IMR-90 (cell line): Measurements from ENCODE around the gene ARPC4. TPM values are rescaled to one million over a fixed set of nuclear protein-coding genes. Genes with fewer than 3 reads are reported as not detected.

Experiments used
- ATAC-seq: fragments of 200-7000 bp; cut with Tn5 transposase; 2 replicates; pipeline ENCODE4 v1.9.1; 2020; ENCODE audit warnings: low read depth, mild to moderate bottlenecking, moderate library complexity
- BruUV-seq: library from RNA; stranded (reverse); fragments of 400-500 nt; replicated peaks from 2 replicates; lab custom pipeline; 2021; lab: Mats Ljungman, UMichigan
- CTCF ChIA-PET: fragments of 300-600 bp; formaldehyde crosslinking; extraction: SDS; loops from one replicate; lab custom pipeline; 2021; ENCODE audit warnings: antibody characterized with exemption; lab: Yijun Ruan, JAX
- POLR2A ChIA-PET: fragments of 300-600 bp; sonication (Branson Sonifier 250); formaldehyde crosslinking; loops from one replicate; lab custom pipeline; 2022; ENCODE audit warnings: antibody characterized with exemption; ENCODE audit not compliant: unreplicated experiment; lab: Charles Lee
- DNase-seq: peaks from one replicate; pipeline ENCODE4 v3.0.0; 2013
- H2AFZ ChIP-seq: replicated peaks from 2 replicates; pipeline ENCODE3; 2013; ENCODE audit warnings: low read length, mild to moderate bottlenecking; ENCODE audit not compliant: poor library complexity
- H2AK5ac ChIP-seq: 2 replicates; pipeline ENCODE4 v1.6.1; 2013; ENCODE audit warnings: low read depth, low read length, inconsistent platforms
- H2AK9ac ChIP-seq: replicated peaks from 2 replicates; pipeline ENCODE3; 2013; ENCODE audit warnings: mild to moderate bottlenecking, low read depth, low read length, moderate library complexity; ENCODE audit not compliant: poor library complexity
- H2BK120ac ChIP-seq: 2 replicates; pipeline ENCODE4 v1.6.1; 2013; ENCODE audit warnings: low read depth, low read length, inconsistent platforms
- H2BK15ac ChIP-seq: 3 replicates; pipeline ENCODE4 v1.6.1; 2013; ENCODE audit warnings: low read depth, low read length, inconsistent platforms
- H2BK20ac ChIP-seq: 2 replicates; pipeline ENCODE4 v1.6.1; 2013; ENCODE audit warnings: low read depth, mild to moderate bottlenecking, inconsistent platforms, low read length, moderate library complexity
- H2BK5ac ChIP-seq: 2 replicates; pipeline ENCODE4 v1.6.1; 2013; ENCODE audit warnings: mild to moderate bottlenecking, low read depth, low read length, inconsistent platforms; ENCODE audit not compliant: poor library complexity, severe bottlenecking
- H3K14ac ChIP-seq: replicated peaks from 2 replicates; pipeline ENCODE4 v1.6.1; 2013; ENCODE audit warnings: low read depth, low read length, inconsistent platforms
- H3K18ac ChIP-seq: 2 replicates; pipeline ENCODE4 v1.6.1; 2013; ENCODE audit warnings: low read depth, low read length, control low read depth
- H3K23ac ChIP-seq: 2 replicates; pipeline ENCODE4 v1.6.1; 2013; ENCODE audit warnings: low read depth, low read length, inconsistent platforms
- H3K27ac ChIP-seq: 2 replicates; pipeline ENCODE4 v1.5.1; 2013; ENCODE audit warnings: mild to moderate bottlenecking, control low read depth, low read length; ENCODE audit not compliant: insufficient read depth
- H3K27me3 ChIP-seq: 2 replicates; pipeline ENCODE4 v1.6.1; 2013; ENCODE audit warnings: low read length; ENCODE audit not compliant: control insufficient read depth, insufficient read depth
- H3K36me3 ChIP-seq: 2 replicates; pipeline ENCODE4 v1.6.1; 2013; ENCODE audit warnings: low read length, mixed read lengths; ENCODE audit not compliant: control insufficient read depth, insufficient read depth
- H3K4ac ChIP-seq: 2 replicates; pipeline ENCODE4 v1.6.1; 2013; ENCODE audit warnings: low read depth, low read length, inconsistent platforms
- H3K4me1 ChIP-seq: 2 replicates; pipeline ENCODE4 v1.6.1; 2013; ENCODE audit warnings: low read length, mixed read lengths; ENCODE audit not compliant: control insufficient read depth, insufficient read depth
- H3K4me2 ChIP-seq: 2 replicates; pipeline ENCODE4 v1.6.1; 2013; ENCODE audit warnings: low read depth, mild to moderate bottlenecking, control low read depth, low read length, moderate library complexity
- H3K4me3 ChIP-seq: 2 replicates; pipeline ENCODE4 v1.5.1; 2013; ENCODE audit warnings: low read depth, mild to moderate bottlenecking, control low read depth, low read length, moderate library complexity; ENCODE audit not compliant: insufficient read depth
- H3K56ac ChIP-seq: 2 replicates; pipeline ENCODE4 v1.6.1; 2013; ENCODE audit warnings: low read length, inconsistent platforms; ENCODE audit not compliant: insufficient read depth; ENCODE audit errors: extremely low read depth
- H3K79me1 ChIP-seq, 2 experiments: 2 replicates each; pipeline ENCODE4 v1.6.1; 2013; ENCODE audit warnings: low read length in 2 of 2, inconsistent platforms in 1 of 2, low read depth in 1 of 2
- H3K9ac ChIP-seq: 2 replicates; pipeline ENCODE4 v1.6.1; 2013; ENCODE audit warnings: low read depth, low read length, control low read depth
- H3K9me1 ChIP-seq: 2 replicates; pipeline ENCODE4 v1.6.1; 2013; ENCODE audit warnings: low read length, inconsistent platforms; ENCODE audit not compliant: insufficient read depth
- H3K9me3 ChIP-seq: 2 replicates; pipeline ENCODE4 v1.6.1; 2013; ENCODE audit warnings: low read length; ENCODE audit not compliant: control insufficient read depth, insufficient read depth
- H4K20me1 ChIP-seq: 2 replicates; pipeline ENCODE4 v1.6.1; 2013; ENCODE audit warnings: low read length, inconsistent platforms; ENCODE audit not compliant: insufficient read depth
- H4K5ac ChIP-seq: 2 replicates; pipeline ENCODE4 v1.6.1; 2013; ENCODE audit warnings: mild to moderate bottlenecking, low read depth, low read length, control low read depth
- H4K8ac ChIP-seq, 2 experiments: 2 replicates each; pipeline ENCODE4 v1.6.1; 2013; ENCODE audit warnings: low read depth in 2 of 2, low read length in 2 of 2, control low read depth in 1 of 2, inconsistent platforms in 1 of 2
- H4K91ac ChIP-seq: 2 replicates; pipeline ENCODE4 v1.6.1; 2013; ENCODE audit warnings: low read depth, low read length, inconsistent platforms; ENCODE audit not compliant: insufficient read depth
- CHD1 ChIP-seq: IDR thresholded peaks from 2 replicates; pipeline ENCODE4 v1.6.1; 2012; ENCODE audit warnings: low read depth, low read length, improper control_type of control experiment
- FOS ChIP-seq: fragments of 150-350 bp; IDR thresholded peaks from 2 replicates; pipeline ENCODE4 v1.6.1; 2016; ENCODE audit warnings: low read depth, low read length
- MAZ ChIP-seq: IDR thresholded peaks from 2 replicates; pipeline ENCODE4 v1.6.1; 2012; ENCODE audit warnings: low read depth, mild to moderate bottlenecking, low read length, improper control_type of control experiment, moderate library complexity, borderline replicate concordance
- RAD21 ChIP-seq: IDR thresholded peaks from 2 replicates; pipeline ENCODE4 v1.6.1; 2012; ENCODE audit warnings: low read length, improper control_type of control experiment
- WGBS, 2 experiments: methylation state at CpG; one replicate each; pipeline versions ENCODE4 v1.1.5 to v1.1.7; 2013; ENCODE audit warnings: missing lambda C conversion rate in 2 of 2; ENCODE audit not compliant: insufficient read length in 1 of 2; ENCODE audit errors: extremely low coverage in 2 of 2; 5-methylcytosine and 5-hydroxymethylcytosine counted together
- dilution Hi-C: fragments of 300-500 bp; cut with HindIII; formaldehyde crosslinking; loops from one replicate; pipeline ENCODE4 v1.14.3; 2018; ENCODE audit warnings: low sequenced_read_pairs; ENCODE audit not compliant: unreplicated experiment
- in situ Hi-C: fragments of 300-500 bp; cut with MboI; formaldehyde crosslinking; loops from 3 replicates; pipeline ENCODE4 v1.14.3; 2019; ENCODE audit warnings: low sequenced_read_pairs, inconsistent platforms, mixed read lengths
- intact Hi-C: fragments of 100-400 bp; cut with micrococcal nuclease; formaldehyde crosslinking; loops from 2 replicates; pipeline ENCODE4 v1.10.0; 2022
- polyA plus RNA-seq, 3 experiments: library from polyadenylated mRNA; depleted of rRNA; stranded (reverse); fragments of >200 nt; gene quantifications; 2 replicates each; pipeline ENCODE4 v1.2.3, GENCODE V29; 2012; ENCODE audit warnings: low replicate concordance in 1 of 3
- total RNA-seq: library from RNA; depleted of rRNA; stranded (reverse); fragments of >200 nt; gene quantifications from 2 replicates; pipeline ENCODE4 v1.2.3, GENCODE V29; 2012
- TF ChIP-seq, protein P1 (sequence below): fragments of 150-350 bp; IDR thresholded peaks from 2 replicates; pipeline ENCODE4 v1.6.1; 2016; ENCODE audit warnings: low read depth, mild to moderate bottlenecking, low read length, moderate library complexity, borderline replicate concordance

ARPC4 gene
- total and polyA plus RNA-seq, 2 of the 4 experiments (the other 2 are of a cell fraction): 188 to 383 TPM

DNA sequence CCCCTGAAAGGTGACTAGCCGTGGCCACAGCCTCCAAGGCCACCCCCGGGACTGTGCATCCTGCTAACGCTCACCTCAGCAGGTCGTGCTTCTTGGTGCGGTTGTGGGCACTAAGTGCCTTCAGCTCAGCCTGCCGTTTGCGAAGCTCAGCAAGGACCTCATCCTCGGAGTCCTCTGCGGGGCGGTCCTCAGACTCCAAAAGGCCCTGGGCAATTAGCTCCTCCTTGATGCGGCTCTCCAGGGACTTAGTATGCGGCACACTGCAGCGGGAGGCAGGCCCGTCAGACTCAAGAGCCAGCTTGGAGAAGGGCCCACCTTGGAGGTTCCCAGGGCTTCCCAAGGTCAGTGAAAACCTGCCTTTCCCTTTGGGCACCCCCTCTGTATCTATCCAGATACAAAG, 8.9 kb upstream of the ARPC4 start:
- in situ Hi-C loops: no loop called here
- H3K79me1 ChIP-seq: peaks cover 7% of the 10 kb centered on the region in 2 experiments; a peak in 3 of 4 replicates

More for the DNA sequence above, 8.9 kb upstream of the ARPC4 start:
- no peak overlapping the region for H3K9ac ChIP-seq
- H3K4me3 ChIP-seq: no peak overlapping the region
- no peak overlapping the region for H4K5ac ChIP-seq
- H3K4me2 ChIP-seq: no peak overlapping the region
- intact Hi-C loops (no loop called here), dilution Hi-C loops (no loop called here)
- ATAC-seq (no peak), DNase-seq (no peak)
- H2BK5ac ChIP-seq: no peak overlapping the region
- H2AK9ac ChIP-seq: no peak overlapping the region
- no peak for TF ChIP-seq RAD21
- no peak for TF ChIP-seq FOS
- TF ChIP-seq, protein P1, sequence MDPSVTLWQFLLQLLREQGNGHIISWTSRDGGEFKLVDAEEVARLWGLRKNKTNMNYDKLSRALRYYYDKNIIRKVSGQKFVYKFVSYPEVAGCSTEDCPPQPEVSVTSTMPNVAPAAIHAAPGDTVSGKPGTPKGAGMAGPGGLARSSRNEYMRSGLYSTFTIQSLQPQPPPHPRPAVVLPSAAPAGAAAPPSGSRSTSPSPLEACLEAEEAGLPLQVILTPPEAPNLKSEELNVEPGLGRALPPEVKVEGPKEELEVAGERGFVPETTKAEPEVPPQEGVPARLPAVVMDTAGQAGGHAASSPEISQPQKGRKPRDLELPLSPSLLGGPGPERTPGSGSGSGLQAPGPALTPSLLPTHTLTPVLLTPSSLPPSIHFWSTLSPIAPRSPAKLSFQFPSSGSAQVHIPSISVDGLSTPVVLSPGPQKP: no peak
- TF ChIP-seq CHD1: no peak
- no peak for TF ChIP-seq MAZ
- no peak overlapping the region for H3K18ac ChIP-seq
- no peak overlapping the region for H2BK120ac ChIP-seq
- no peak overlapping the region for H2AK5ac ChIP-seq
- no peak overlapping the region for H4K8ac ChIP-seq
- no peaks in the 10 kb centered on the region for H3K4me1 ChIP-seq
- peaks cover 49% of the 10 kb centered on the region for H3K36me3 ChIP-seq
- no peak overlapping the region for H3K56ac ChIP-seq
- H3K9me1 ChIP-seq: 0 out of 2 replicates have a peak, but pooled peaks cover 5% of the 10 kb centered on the region
- H4K91ac ChIP-seq: no peak overlapping the region
- whole genome bisulfite sequencing, 2 experiments: 90% methylated on average over 9 of the region's 14 CpGs; no CpG with 5 or more reads in 1 of the 2 experiments
- H3K27me3 ChIP-seq: no peaks in the 10 kb centered on the region
- ChIA-PET CTCF (no interaction called here), POLR2A (no interaction called here)
- H3K14ac ChIP-seq: no peak overlapping the region
- no peak overlapping the region for H2BK15ac ChIP-seq
- no TSS peak for BruUV-seq
- H4K20me1 ChIP-seq: no peaks in the 10 kb centered on the region
- H2BK20ac ChIP-seq: no peak overlapping the region
- H3K9me3 ChIP-seq: no peaks in the 10 kb centered on the region
- no peak overlapping the region for H2AFZ ChIP-seq
- H3K4ac ChIP-seq: no peak overlapping the region
- no peak overlapping the region for H3K27ac ChIP-seq
- no peak overlapping the region for H3K23ac ChIP-seq
